ENCODE data around the gene ZNF555. TPM values are rescaled to one million over a fixed set of nuclear protein-coding genes. Genes with fewer than 3 reads are reported as not detected.

Gene ZNF555
- total and polyA plus RNA-seq, 9 of the 15 experiments (the other 6 are each of a cell fraction or from before 2014, with no cell fraction given), result 2.0 to 6.7 (median 5.4) TPM

GRCh38 chr19:2845107-2845506, 3.8 kb downstream of the ZNF555 start:
- Histone ChIP-seq H3K9me1 (ENCODE audit: control insufficient read depth, insufficient read depth, low read length) (no peaks in the 10 kb centered on the region), H3K36me3 (ENCODE audit: control insufficient read depth, insufficient read depth, low read length) (peaks cover 3% of the 10 kb centered on the region; the same call in 2 of the 3 replicates), H3K4me1 (replicated peaks in 1 of 2; ENCODE audit: control insufficient read depth in 2 of 2, insufficient read depth in 2 of 2, low read length in 2 of 2) (peaks cover 6 to 24% of the 10 kb centered on the region in 2 experiments; a peak in 4 of 5 replicates), H2AFZ (ENCODE audit: low read depth, low read length) (no peak overlapping the region), H3K27me3 (ENCODE audit: control insufficient read depth in 2 of 2, insufficient read depth in 2 of 2, low read length in 2 of 2) (no peaks in the 10 kb centered on the region), H3K9me3 (replicated peaks; ENCODE audit: control insufficient read depth, insufficient read depth, low read depth, low read length) (peaks cover 6% of the 10 kb centered on the region), H3K9ac (ENCODE audit: insufficient read depth in 1 of 2, low read depth in 2 of 2, low read length in 2 of 2) (no peak overlapping the region), H3K4me2 (ENCODE audit: insufficient read depth, low read length) (no peak overlapping the region), H3K79me2 (ENCODE audit: control insufficient read depth, insufficient read depth, low read length) (peaks cover 8% of the 10 kb centered on the region; the same call in 2 of the 3 replicates), H3K27ac (ENCODE audit: extremely low read depth, low read depth, low read length) (no peak overlapping the region), H4K20me1 (replicated peaks; ENCODE audit: control insufficient read depth, insufficient read depth, low read length) (no peaks in the 10 kb centered on the region), H3K4me3 (no peak overlapping the region)
- ChIA-PET POLR2A (no interaction called here), CTCF (ENCODE audit: low intra/inter-chr PET ratio) (no interaction called here)
- in situ Hi-C loops (cut with MboI) (no loop called here), intact Hi-C loops (cut with micrococcal nuclease) (no loop called here)
- no TSS peak for BruUV-seq (replicated peaks)
- ATAC-seq (no peak), FAIRE-seq (no peak), DNase-seq (ENCODE audit: extremely low read depth in 1 of 4, low spot score in 3 of 4) (no peak)
- WGBS (ENCODE audit: insufficient coverage, low coverage, missing lambda C conversion rate), result 55% methylated on average over 2 of the region's 2 CpGs
- TF ChIP-seq ZNF764 (CRISPR knock-in tag; IDR thresholded peaks at IDR 0.05; ENCODE audit: low read depth) (no peak), ZNF23 (CRISPR knock-in tag; IDR thresholded peaks at IDR 0.05) (no peak), ZNF146 (CRISPR knock-in tag; IDR thresholded peaks at IDR 0.05; ENCODE audit: unreplicated experiment) (peak; percentile 84), ZNF699 (CRISPR knock-in tag; IDR thresholded peaks at IDR 0.05; ENCODE audit: insufficient replicate concordance) (no peak), ZNF3 (CRISPR knock-in tag; IDR thresholded peaks at IDR 0.05) (no peak), MAX (CRISPR knock-in tag; IDR thresholded peaks at IDR 0.05) (no peak), KDM1A (IDR thresholded peaks at IDR 0.05) (0 out of 4 replicates have a peak, but pooled peaks of 1 of the 2 experiments have one; percentile 23), CXXC5 (CRISPR knock-in tag; IDR thresholded peaks at IDR 0.05) (no peak), THAP7 (CRISPR knock-in tag; IDR thresholded peaks at IDR 0.05) (no peak), BCOR (IDR thresholded peaks at IDR 0.05) (peak; percentile 60), E4F1 (CRISPR knock-in tag; IDR thresholded peaks at IDR 0.05; ENCODE audit: borderline replicate concordance) (no peak), PRPF4 (IDR thresholded peaks at IDR 0.05; ENCODE audit: insufficient read depth, low read depth, low read length, poor library complexity, severe bottlenecking) (no peak)

All from K562 (cell line).